Upper lobe of left lung (tissue), 6 donors: Measurements from ENCODE around the gene INO80E. TPM values are rescaled to one million over a fixed set of nuclear protein-coding genes. Genes with fewer than 3 reads are reported as not detected.
A peak's percentile ranks its signal among the peaks of the same experiment; 100 is the strongest.

Experiments used
- ATAC-seq, 2 donors: fragments of 200-7000 bp; cut with Tn5 transposase; one replicate each; pipeline ENCODE4 v1.9.1; 2022; ENCODE audit warnings: mild to moderate bottlenecking in 2 of 2, moderate library complexity in 2 of 2; ENCODE audit not compliant: low FRiP score in 2 of 2
- DNase-seq, 2 donors: peaks; one replicate each; pipeline ENCODE4 v3.0.0-alpha.2; 2019 to 2020
- H3K27ac ChIP-seq, 4 donors: fragments of 200-600 bp; sonication (generic); one replicate each; pipeline ENCODE4 v1.5.1; 2016 to 2019
- H3K27me3 ChIP-seq, 4 donors: fragments of 200-600 bp; sonication (generic); one replicate each; pipeline ENCODE4 v1.5.1; 2017 to 2019
- H3K36me3 ChIP-seq, 4 donors: fragments of 200-600 bp; sonication (generic); one replicate each; pipeline ENCODE4 v1.5.1; 2016 to 2019
- H3K4me1 ChIP-seq, 4 donors: fragments of 200-600 bp; sonication (generic); one replicate each; pipeline ENCODE4 v1.5.1; 2018 to 2019
- H3K4me3 ChIP-seq, 4 donors: fragments of 200-600 bp; sonication (generic); one replicate each; pipeline ENCODE4 v1.5.1; 2017 to 2019; ENCODE audit warnings: mild to moderate bottlenecking in 2 of 4, moderate library complexity in 1 of 4
- H3K9me3 ChIP-seq, 4 donors: fragments of 200-600 bp; sonication (generic); one replicate each; pipeline ENCODE4 v1.5.1; 2018 to 2019
- EP300 ChIP-seq, 4 donors: sonication (generic); formaldehyde crosslinking; IDR thresholded peaks; one replicate each; pipeline ENCODE4 v1.5.1; 2017; ENCODE audit warnings: antibody characterized with exemption in 4 of 4, control low read depth in 2 of 4
- WGBS, 2 donors: methylation state at CpG; one replicate each; pipeline ENCODE4 v1.1.5; 2017 to 2018; 5-methylcytosine and 5-hydroxymethylcytosine counted together
- total RNA-seq, 6 donors: library from RNA; depleted of rRNA in 4 of 6; stranded (reverse); fragments of >200 nt in 4 of 6; gene quantifications; one replicate each; pipeline versions ENCODE4 v1.1.0 to v1.2.1, GENCODE V29; 2016 to 2021
- TF ChIP-seq, protein P1 (sequence below), 6 experiments: fragments of 450-650 bp in 4 of 6; fragments of 200-600 bp in 2 of 6; sonication (generic) in 2 of 6; IDR thresholded peaks; one replicate each; pipeline ENCODE4 v1.5.1; 2016 to 2019; ENCODE audit warnings: antibody characterized with exemption in 6 of 6
- donor health status: DM: no; HTN: no; CAD: no; lungs with moderate emphysema.
- donor health status: DM: no; HTN: yes; CAD: no; lungs with severe emphysema.

INO80E gene
- total RNA-seq, 6 donors from 2014 or later, result 29.5 to 82.8 (median 55.7) TPM

- peak in 1 of 2 donors; percentile 65 for DNase-seq
- Histone ChIP-seq H3K36me3 (no peaks in the 10 kb centered on the region), H3K9me3 (no peaks in the 10 kb centered on the region), H3K27me3 (no peaks in the 10 kb centered on the region), H3K4me3 (no peak overlapping the region), H3K4me1 (peaks cover 9 to 21% (median 17%) of the 10 kb centered on the region in 4 donors), H3K27ac (no peak overlapping the region)
- 42 to 50% methylated on average over 10 of the region's 10 CpGs for WGBS, 2 donors
- ATAC-seq, result peak in 1 of 2 donors; percentile 52
- TF ChIP-seq EP300 (IDR thresholded peaks at IDR 0.05), result no peak
- TF ChIP-seq, protein P1, sequence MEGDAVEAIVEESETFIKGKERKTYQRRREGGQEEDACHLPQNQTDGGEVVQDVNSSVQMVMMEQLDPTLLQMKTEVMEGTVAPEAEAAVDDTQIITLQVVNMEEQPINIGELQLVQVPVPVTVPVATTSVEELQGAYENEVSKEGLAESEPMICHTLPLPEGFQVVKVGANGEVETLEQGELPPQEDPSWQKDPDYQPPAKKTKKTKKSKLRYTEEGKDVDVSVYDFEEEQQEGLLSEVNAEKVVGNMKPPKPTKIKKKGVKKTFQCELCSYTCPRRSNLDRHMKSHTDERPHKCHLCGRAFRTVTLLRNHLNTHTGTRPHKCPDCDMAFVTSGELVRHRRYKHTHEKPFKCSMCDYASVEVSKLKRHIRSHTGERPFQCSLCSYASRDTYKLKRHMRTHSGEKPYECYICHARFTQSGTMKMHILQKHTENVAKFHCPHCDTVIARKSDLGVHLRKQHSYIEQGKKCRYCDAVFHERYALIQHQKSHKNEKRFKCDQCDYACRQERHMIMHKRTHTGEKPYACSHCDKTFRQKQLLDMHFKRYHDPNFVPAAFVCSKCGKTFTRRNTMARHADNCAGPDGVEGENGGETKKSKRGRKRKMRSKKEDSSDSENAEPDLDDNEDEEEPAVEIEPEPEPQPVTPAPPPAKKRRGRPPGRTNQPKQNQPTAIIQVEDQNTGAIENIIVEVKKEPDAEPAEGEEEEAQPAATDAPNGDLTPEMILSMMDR (IDR thresholded peaks at IDR 0.05), result peak in 2 of 6 experiments; percentile 14 to 31
Observed at GRCh38 chr16:30054959-30055553, 59.0 kb downstream of the INO80E start.

Other genes with a start within 250 kb of the INO80E start
- under 1 TPM in 1 of 6 donors, not detected in 5; 0.11 TPM for gene ZG16, start 218.0 kb upstream of the INO80E start, total RNA-seq
- gene KIF22, start 205.5 kb upstream of the INO80E start, total RNA-seq, result 10 to 100 TPM in 5 of 6 donors, 1 to 10 TPM in 1; 9.1 to 43.5 (median 26.6) TPM
- 100 to 1,000 TPM in 5 of 6 donors, 10 to 100 TPM in 1; 83.7 to 232 (median 165) TPM for gene MAZ, start 189.7 kb upstream of the INO80E start, total RNA-seq
- 10 to 100 TPM in 2 of 6 donors, 1 to 10 TPM in 4; 1.4 to 13.6 (median 2.5) TPM for gene PRRT2, start 184.0 kb upstream of the INO80E start, total RNA-seq
- 10 to 100 TPM; 22.6 to 49.5 (median 34.6) TPM for gene PAGR1, start 180.1 kb upstream of the INO80E start, total RNA-seq
- gene MVP, start 175.8 kb upstream of the INO80E start, total RNA-seq, result 100 to 1,000 TPM; 260 to 411 (median 312) TPM
- gene CDIPT, start 133.0 kb upstream of the INO80E start, total RNA-seq, result 100 to 1,000 TPM in 1 of 6 donors, 10 to 100 TPM in 5; 60.3 to 119 (median 94.4) TPM
- 10 to 100 TPM in 3 of 6 donors, 1 to 10 TPM in 3; 4.2 to 13.5 (median 8.2) TPM for gene SEZ6L2, start 96.7 kb upstream of the INO80E start, total RNA-seq
- gene ASPHD1, start 95.8 kb upstream of the INO80E start, total RNA-seq, result 1 to 10 TPM in 4 of 6 donors, under 1 TPM in 1, not detected in 1; 0.78 to 4.2 (median 2.4) TPM
- gene KCTD13, start 70.0 kb upstream of the INO80E start, total RNA-seq, result 10 to 100 TPM; 15.5 to 71.2 (median 24.4) TPM
- 100 to 1,000 TPM in 5 of 6 donors, 10 to 100 TPM in 1; 95.4 to 187 (median 139) TPM for gene TMEM219, start 34.2 kb upstream of the INO80E start, total RNA-seq
- gene TAOK2, start 22.4 kb upstream of the INO80E start, total RNA-seq, result 100 to 1,000 TPM in 2 of 6 donors, 10 to 100 TPM in 4; 70.2 to 195 (median 81.5) TPM
- 10 to 100 TPM; 11.5 to 28.2 (median 25.0) TPM for gene HIRIP3, start 624 bp upstream of the INO80E start, total RNA-seq
- 10 to 100 TPM in 1 of 6 donors, 1 to 10 TPM in 5; 1.2 to 11.0 (median 6.5) TPM for gene DOC2A, start 14.8 kb downstream of the INO80E start, total RNA-seq
- gene C16orf92, start 27.0 kb downstream of the INO80E start, total RNA-seq, result not detected
- under 1 TPM in 1 of 6 donors, not detected in 5; 0.14 TPM for gene TLCD3B, start 35.0 kb downstream of the INO80E start, total RNA-seq
- 100 to 1,000 TPM; 303 to 964 (median 731) TPM for gene ALDOA, start 69.5 kb downstream of the INO80E start, total RNA-seq
- gene PPP4C, start 79.8 kb downstream of the INO80E start, total RNA-seq, result 10 to 100 TPM; 44.4 to 99.4 (median 80.0) TPM
- 1 to 10 TPM in 5 of 6 donors, under 1 TPM in 1; 0.69 to 9.4 (median 1.4) TPM for gene TBX6, start 95.7 kb downstream of the INO80E start, total RNA-seq
- 100 to 1,000 TPM in 4 of 6 donors, 10 to 100 TPM in 2; 81.5 to 228 (median 116) TPM for gene YPEL3, start 100.0 kb downstream of the INO80E start, total RNA-seq
- gene GDPD3, start 117.3 kb downstream of the INO80E start, total RNA-seq, result 10 to 100 TPM in 2 of 6 donors, 1 to 10 TPM in 4; 1.1 to 17.8 (median 5.4) TPM
- gene MAPK3, start 127.0 kb downstream of the INO80E start, total RNA-seq, result 100 to 1,000 TPM in 2 of 6 donors, 10 to 100 TPM in 4; 48.9 to 120 (median 76.0) TPM
- 100 to 1,000 TPM in 1 of 6 donors, 10 to 100 TPM in 5; 42.2 to 159 (median 80.3) TPM for gene CORO1A, start 187.4 kb downstream of the INO80E start, total RNA-seq
- 100 to 1,000 TPM in 3 of 6 donors, 10 to 100 TPM in 3; 58.0 to 173 (median 100) TPM for gene BOLA2B, start 197.4 kb downstream of the INO80E start, total RNA-seq
- gene SLX1A, start 197.6 kb downstream of the INO80E start, total RNA-seq, result 100 to 1,000 TPM in 1 of 6 donors, 10 to 100 TPM in 5; 38.6 to 127 (median 63.6) TPM
- gene SULT1A3, start 203.0 kb downstream of the INO80E start, total RNA-seq, result 10 to 100 TPM in 5 of 6 donors, 1 to 10 TPM in 1; 9.6 to 69.1 (median 20.0) TPM